Measurements from ENCODE around the gene LMOD3. TPM values are rescaled to one million over a fixed set of nuclear protein-coding genes. Genes with fewer than 3 reads are reported as not detected.

Gene LMOD3
- total and polyA plus RNA-seq, 2 of the 8 experiments (the other 6 are each of a cell fraction or from before 2014, with no cell fraction given) = not detected

GRCh38 chr3:69079269-69080159 lies 42.9 kb downstream of the LMOD3 start:
- ChIA-PET CTCF (ENCODE audit: partially characterized antibody) (no interaction called here), POLR2A (ENCODE audit: partially characterized antibody) (interaction anchor here (0.7 to 1.9 kb wide), 7 partner anchors 9 to 66 kb away, joined by 3 to 5 read pairs (median 4); partner anchors contain the start of genes EOGT and TMF1)
- Histone ChIP-seq H3K27ac (ENCODE audit: low read depth, low read length) (peak overlapping the region; percentile 57; the same call in 1 of the 2 replicates), H4K20me1 (replicated peaks in 1 of 2; ENCODE audit: control insufficient read depth in 1 of 2, insufficient read depth in 2 of 2, low read length in 2 of 2) (no peaks in the 10 kb centered on the region), H2AK5ac (ENCODE audit: low read depth, low read length) (no peak overlapping the region), H3K79me1 (ENCODE audit: low read depth, low read length) (peaks cover 2% of the 10 kb centered on the region; the same call in 1 of the 2 replicates), H4K91ac (replicated peaks; ENCODE audit: insufficient read length, low read length) (no peak overlapping the region), H2BK5ac (ENCODE audit: low read depth, low read length) (no peak overlapping the region), H3K27me3 (replicated peaks in 1 of 4; ENCODE audit: control insufficient read depth in 3 of 4, extremely low read depth in 1 of 4, insufficient read depth in 3 of 4, low read length in 3 of 4) (no peaks in the 10 kb centered on the region), H3K9ac (replicated peaks in 1 of 4; ENCODE audit: extremely low read depth in 1 of 4, low read depth in 3 of 4, low read length in 3 of 4) (peak overlapping the region; percentile 35 to 82 (median 64); a peak in 6 of 7 replicates), H3K23ac (ENCODE audit: insufficient read length) (no peak overlapping the region), H3K14ac (ENCODE audit: insufficient read length) (no peak overlapping the region), H3K4me1 (replicated peaks in 1 of 4; ENCODE audit: control insufficient read depth in 3 of 4, insufficient read depth in 4 of 4, low read length in 3 of 4) (peaks cover 0 to 15% (median 4%) of the 10 kb centered on the region in 4 experiments; a peak in 3 of 7 replicates), H3K4ac (replicated peaks; ENCODE audit: insufficient read length, low read depth, low read length) (no peak overlapping the region), H2BK20ac (ENCODE audit: low read length) (no peak overlapping the region), H2BK12ac (ENCODE audit: low read depth, low read length) (no peak overlapping the region), H3K56ac (replicated peaks; ENCODE audit: insufficient read length, low read depth, low read length) (no peak overlapping the region), H3K4me2 (ENCODE audit: insufficient read depth in 1 of 2, low read depth in 2 of 2, low read length in 2 of 2) (peak overlapping the region; percentile 69 to 77), H3K79me2 (ENCODE audit: control insufficient read depth in 1 of 2, insufficient read depth in 2 of 2, low read length in 2 of 2) (peaks cover 0 to 25% of the 10 kb centered on the region in 2 experiments; a peak in 2 of 4 replicates), H4K8ac (ENCODE audit: extremely low read depth, insufficient read depth, low read length) (peak overlapping the region; percentile 88), H2BK15ac (ENCODE audit: low read length) (no peak overlapping the region), H3K9me3 (ENCODE audit: insufficient read depth in 2 of 2, low read depth in 1 of 2, low read length in 1 of 2) (no peaks in the 10 kb centered on the region), H2BK120ac (replicated peaks; ENCODE audit: low read depth, low read length) (no peak overlapping the region), H3K18ac (ENCODE audit: extremely low read depth, low read length) (no peak overlapping the region; the same call in 1 of the 2 replicates), H3K36me3 (ENCODE audit: control insufficient read depth in 2 of 4, insufficient read depth in 4 of 4, low read length in 3 of 4) (no peaks in the 10 kb centered on the region; a peak in 2 of 8 replicates), H4K5ac (ENCODE audit: insufficient read length, low read depth, low read length) (no peak overlapping the region), H3K23me2 (ENCODE audit: low read depth, low read length) (peaks cover 4% of the 10 kb centered on the region), H2AFZ (ENCODE audit: low read length) (no peak overlapping the region), H3K4me3 (ENCODE audit: extremely low read depth in 1 of 4, insufficient read depth in 2 of 4, low read depth in 3 of 4, low read length in 4 of 4) (peak overlapping the region; percentile 74 to 84 (median 77))
- no peak for TF ChIP-seq EGR1 (IDR thresholded peaks at IDR 0.05; ENCODE audit: borderline replicate concordance, low read depth, low read length)
- peak; percentile 66 for TF ChIP-seq ASH2L (IDR thresholded peaks at IDR 0.05; ENCODE audit: low read length)
- peak; percentile 39 for TF ChIP-seq KDM4A (IDR thresholded peaks at IDR 0.05; ENCODE audit: low read depth, low read length, severe bottlenecking)
- TF ChIP-seq POLR2A (IDR thresholded peaks at IDR 0.05; ENCODE audit: control extremely low read depth in 1 of 2, low read depth in 2 of 2, low read length in 2 of 2) = peak in 1 of 2 experiments; percentile 11; a peak in 1 of 3 replicates
- TF ChIP-seq TEAD4 (IDR thresholded peaks at IDR 0.05; ENCODE audit: low read depth, low read length) = no peak
- no peak for TF ChIP-seq KDM1A (IDR thresholded peaks at IDR 0.05; ENCODE audit: borderline replicate concordance, low read length)
- TF ChIP-seq PHF8 (conservative IDR thresholded peaks at IDR 0.05; ENCODE audit: low read depth, low read length) = peak; percentile 73
- no peak for FAIRE-seq
- 32% methylated on average over 12 of the region's 29 CpGs; no CpG with 5 or more reads in 1 of the 2 experiments for WGBS, 2 experiments (ENCODE audit: extremely low coverage in 1 of 2, insufficient coverage in 1 of 2, insufficient read length in 1 of 2, insufficient replicate concordance in 2 of 2, low coverage in 1 of 2, low lambda C conversion rate in 2 of 2, missing lambda C conversion rate in 1 of 2)
- DNase-seq (ENCODE audit: low read depth in 1 of 2, low spot score in 2 of 2) = no peak

All from H1 (cell line).